OCI-LY1 (cell line): Measurements from ENCODE around the gene NOX3.

Source experiments
- H2AFZ ChIP-seq: fragments of 200-600 bp; sonication (generic), shearing (Covaris generic); 2 replicates; pipeline ENCODE4 v1.6.0; 2014; ENCODE audit warnings: antibody characterized with exemption, mild to moderate bottlenecking, low read length
- H3F3A ChIP-seq: fragments of 200-600 bp; sonication (generic), shearing (Covaris generic); 2 replicates; pipeline ENCODE4 v1.6.0; 2014; ENCODE audit warnings: mild to moderate bottlenecking, antibody characterized with exemption, low read length, moderate library complexity; ENCODE audit not compliant: insufficient read depth
- H3K27ac ChIP-seq: fragments of 200-600 bp; sonication (generic); 2 replicates; pipeline ENCODE4 v1.5.1; 2014; ENCODE audit warnings: low read length, mixed run types, mild to moderate bottlenecking, low read depth; ENCODE audit not compliant: poor library complexity, severe bottlenecking
- H3K27me3 ChIP-seq: fragments of 200-600 bp; sonication (generic); 2 replicates; pipeline ENCODE4 v1.6.0; 2014; ENCODE audit warnings: antibody characterized with exemption, mild to moderate bottlenecking, low read length, moderate library complexity; ENCODE audit not compliant: insufficient read depth
- H3K36me3 ChIP-seq: fragments of 200-600 bp; sonication (generic); 2 replicates; pipeline ENCODE4 v1.6.1; 2014; ENCODE audit warnings: mild to moderate bottlenecking, antibody characterized with exemption, low read length, moderate library complexity, mixed read lengths; ENCODE audit not compliant: insufficient read depth
- H3K4me1 ChIP-seq: fragments of 200-600 bp; sonication (generic); 2 replicates; pipeline ENCODE4 v1.5.1; 2014; ENCODE audit warnings: mild to moderate bottlenecking, low read length, moderate library complexity; ENCODE audit not compliant: insufficient read depth, severe bottlenecking
- H3K4me2 ChIP-seq: fragments of 200-600 bp; sonication (generic), shearing (Covaris generic); 2 replicates; pipeline ENCODE4 v1.6.1; 2014; ENCODE audit warnings: low read length
- H3K4me3 ChIP-seq: fragments of 200-600 bp; sonication (generic); 2 replicates; pipeline ENCODE4 v1.5.1; 2014; ENCODE audit warnings: low read length, low read depth, mild to moderate bottlenecking, mixed read lengths; ENCODE audit not compliant: poor library complexity, severe bottlenecking
- H3K79me2 ChIP-seq: fragments of 200-600 bp; shearing (Covaris generic); 2 replicates; pipeline ENCODE4 v1.6.1; 2016; ENCODE audit warnings: mixed run types, low read length, mixed read lengths; ENCODE audit not compliant: insufficient read depth
- H3K9ac ChIP-seq: fragments of 200-600 bp; sonication (generic), shearing (Covaris generic); 2 replicates; pipeline ENCODE4 v1.6.1; 2014; ENCODE audit warnings: mild to moderate bottlenecking, low read length, mixed read lengths
- H3K9me2 ChIP-seq: fragments of 200-600 bp; sonication (generic), shearing (Covaris generic); 2 replicates; pipeline ENCODE4 v1.6.1; 2014; ENCODE audit warnings: low read depth, mild to moderate bottlenecking, low read length, mixed read lengths
- H3K9me3 ChIP-seq: fragments of 200-600 bp; shearing (Covaris generic); 2 replicates; pipeline ENCODE4 v1.6.1; 2014; ENCODE audit warnings: low read length, mixed read lengths
- H4K20me1 ChIP-seq: fragments of 200-600 bp; sonication (generic), shearing (Covaris generic); 2 replicates; pipeline ENCODE4 v1.6.0; 2016; ENCODE audit warnings: mild to moderate bottlenecking, low read length; ENCODE audit not compliant: insufficient read depth
- CTCF ChIP-seq: fragments of 200-600 bp; sonication (generic), shearing (Covaris generic); IDR thresholded peaks from 2 replicates; pipeline ENCODE4 v1.5.1; 2017; ENCODE audit warnings: mild to moderate bottlenecking, antibody characterized with exemption, low read length, moderate library complexity, mixed read lengths
- EZH2 ChIP-seq: fragments of 200-600 bp; sonication (generic), shearing (Covaris generic); IDR thresholded peaks from 2 replicates; pipeline ENCODE4 v1.8.0; 2017; ENCODE audit warnings: borderline replicate concordance, mixed run types, mild to moderate bottlenecking, antibody characterized with exemption, low read length, moderate library complexity, mixed read lengths

The NOX3 gene

GRCh38 chr6:155448668-155449449, 6.8 kb downstream of the NOX3 start:
- Histone ChIP-seq H3K4me3 (no peak overlapping the region), H2AFZ (no peak overlapping the region), H3K4me1 (peaks cover 14% of the 10 kb centered on the region)

GRCh38 chr6:155447949-155448348, 7.7 kb downstream of the NOX3 start:
- Histone ChIP-seq H4K20me1 (no peaks in the 10 kb centered on the region), H3K9me3 (no peaks in the 10 kb centered on the region), H3K27me3 (no peaks in the 10 kb centered on the region), H3K4me3 (no peak overlapping the region), H3K27ac (no peak overlapping the region), H3K9me2 (no peaks in the 10 kb centered on the region), H3K4me2 (no peak overlapping the region), H3K4me1 (peaks cover 14% of the 10 kb centered on the region), H3K79me2 (no peaks in the 10 kb centered on the region), H3K36me3 (no peaks in the 10 kb centered on the region), H2AFZ (no peak overlapping the region), H3K9ac (no peak overlapping the region), H3F3A (no peaks in the 10 kb centered on the region)
- TF ChIP-seq EZH2 (no peak), CTCF (no peak)

More at GRCh38 chr6:155448668-155449449, 6.8 kb downstream of the NOX3 start:
- H3K27me3 ChIP-seq: no peaks in the 10 kb centered on the region
- H3K9me3 ChIP-seq: no peaks in the 10 kb centered on the region
- H4K20me1 ChIP-seq: no peaks in the 10 kb centered on the region
- no peak overlapping the region for H3K27ac ChIP-seq
- no peaks in the 10 kb centered on the region for H3K36me3 ChIP-seq
- no peak overlapping the region for H3K4me2 ChIP-seq
- H3K9ac ChIP-seq: no peak overlapping the region
- no peaks in the 10 kb centered on the region for H3F3A ChIP-seq
- no peaks in the 10 kb centered on the region for H3K79me2 ChIP-seq
- H3K9me2 ChIP-seq: no peaks in the 10 kb centered on the region
- TF ChIP-seq EZH2: no peak
- TF ChIP-seq CTCF: no peak

GRCh38 chr6:155444952-155445903, 10.4 kb downstream of the NOX3 start:
- no peak for TF ChIP-seq CTCF
- TF ChIP-seq EZH2: no peak
- Histone ChIP-seq H3K36me3 (no peaks in the 10 kb centered on the region), H3K4me3 (no peak overlapping the region), H3F3A (no peaks in the 10 kb centered on the region), H3K4me1 (peaks cover 31% of the 10 kb centered on the region), H4K20me1 (no peaks in the 10 kb centered on the region), H3K9me2 (no peaks in the 10 kb centered on the region), H2AFZ (no peak overlapping the region), H3K27me3 (no peaks in the 10 kb centered on the region), H3K9me3 (no peaks in the 10 kb centered on the region), H3K9ac (no peak overlapping the region), H3K27ac (no peak overlapping the region), H3K4me2 (no peak overlapping the region), H3K79me2 (no peaks in the 10 kb centered on the region)
